ENCODE measurements around the gene SGK1. TPM values are rescaled to one million over a fixed set of nuclear protein-coding genes. Genes with fewer than 3 reads are reported as not detected.
A peak's percentile ranks its signal among the peaks of the same experiment; 100 is the strongest.

SGK1 gene
- polyA plus RNA-seq, 1 donor (not counting 4 experiments of a cell fraction or from before 2014, with no cell fraction given) = 156 TPM

DNA sequence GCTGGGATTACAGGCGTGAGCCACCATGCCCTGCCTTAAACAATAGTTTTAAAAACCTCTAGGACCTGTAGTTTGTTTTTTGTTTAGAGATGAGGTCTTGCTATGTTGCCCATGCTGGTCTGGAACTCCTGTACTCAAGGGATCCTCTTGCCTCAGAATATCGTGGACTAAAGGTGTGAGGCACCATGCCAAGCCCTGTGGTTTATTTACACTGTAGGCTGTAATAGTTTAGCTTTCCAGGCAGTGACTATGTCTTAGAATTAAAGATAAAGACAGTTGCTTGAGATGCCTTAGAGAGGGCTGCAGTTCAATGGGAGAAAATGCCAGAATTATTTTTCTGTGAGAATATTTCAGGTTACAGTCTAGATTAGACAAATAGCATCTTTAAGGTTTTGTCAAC is 72.9 kb downstream of the SGK1 start:
- Histone ChIP-seq H3K4me1 (ENCODE audit: control insufficient read depth, extremely low read depth, insufficient read depth, low read length) (peaks cover 41% of the 10 kb centered on the region), H3K79me2 (ENCODE audit: control insufficient read depth, insufficient read depth, low read length) (no peaks in the 10 kb centered on the region), H3K27ac (ENCODE audit: control insufficient read depth, insufficient read depth, low read length) (peak overlapping the region; percentile 54), H2AFZ (ENCODE audit: control insufficient read depth, low read length) (no peak overlapping the region), H3K27me3 (ENCODE audit: control insufficient read depth, extremely low read depth, insufficient read depth, low read length) (no peaks in the 10 kb centered on the region), H3K9me1 (ENCODE audit: control insufficient read depth, extremely low read depth, insufficient read depth, low read length) (no peaks in the 10 kb centered on the region), H3K9me3 (ENCODE audit: control insufficient read depth, low read depth, low read length) (no peaks in the 10 kb centered on the region), H4K20me1 (ENCODE audit: control insufficient read depth, extremely low read depth, insufficient read depth, low read length) (no peaks in the 10 kb centered on the region), H3K36me3 (ENCODE audit: control insufficient read depth in 2 of 2, extremely low read depth in 1 of 2, insufficient read depth in 2 of 2, low read length in 2 of 2) (no peaks in the 10 kb centered on the region), H3K9ac (ENCODE audit: control insufficient read depth, extremely low read depth, insufficient read depth, low read length) (peak overlapping the region; percentile 20), H3K4me3 (ENCODE audit: control insufficient read depth in 2 of 3, extremely low read depth in 1 of 3, insufficient read depth in 2 of 3, low read depth in 1 of 3, low read length in 3 of 3) (no peak overlapping the region), H3K4me2 (ENCODE audit: control insufficient read depth, extremely low read depth, insufficient read depth, low read depth, low read length) (no peak overlapping the region)
- dilution Hi-C loops (cut with MboI; ENCODE audit: extremely low pct_ligation_motif_present, low sequenced_read_pairs) = no loop called here
- DNase-seq (ENCODE audit: low read depth, low spot score) (no peak), FAIRE-seq (peak; percentile 55)
- TF ChIP-seq, protein P1, sequence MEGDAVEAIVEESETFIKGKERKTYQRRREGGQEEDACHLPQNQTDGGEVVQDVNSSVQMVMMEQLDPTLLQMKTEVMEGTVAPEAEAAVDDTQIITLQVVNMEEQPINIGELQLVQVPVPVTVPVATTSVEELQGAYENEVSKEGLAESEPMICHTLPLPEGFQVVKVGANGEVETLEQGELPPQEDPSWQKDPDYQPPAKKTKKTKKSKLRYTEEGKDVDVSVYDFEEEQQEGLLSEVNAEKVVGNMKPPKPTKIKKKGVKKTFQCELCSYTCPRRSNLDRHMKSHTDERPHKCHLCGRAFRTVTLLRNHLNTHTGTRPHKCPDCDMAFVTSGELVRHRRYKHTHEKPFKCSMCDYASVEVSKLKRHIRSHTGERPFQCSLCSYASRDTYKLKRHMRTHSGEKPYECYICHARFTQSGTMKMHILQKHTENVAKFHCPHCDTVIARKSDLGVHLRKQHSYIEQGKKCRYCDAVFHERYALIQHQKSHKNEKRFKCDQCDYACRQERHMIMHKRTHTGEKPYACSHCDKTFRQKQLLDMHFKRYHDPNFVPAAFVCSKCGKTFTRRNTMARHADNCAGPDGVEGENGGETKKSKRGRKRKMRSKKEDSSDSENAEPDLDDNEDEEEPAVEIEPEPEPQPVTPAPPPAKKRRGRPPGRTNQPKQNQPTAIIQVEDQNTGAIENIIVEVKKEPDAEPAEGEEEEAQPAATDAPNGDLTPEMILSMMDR (optimal IDR thresholded peaks at IDR 0.05 in 1 of 3, IDR thresholded peaks at IDR 0.05 in 1 of 3, conservative IDR thresholded peaks at IDR 0.05 in 1 of 3; ENCODE audit: extremely low read depth in 1 of 3, insufficient read depth in 2 of 3, low read length in 3 of 3) = no peak
- no peak for TF ChIP-seq EZH2 (IDR thresholded peaks at IDR 0.05; ENCODE audit: low read length)

DNA sequence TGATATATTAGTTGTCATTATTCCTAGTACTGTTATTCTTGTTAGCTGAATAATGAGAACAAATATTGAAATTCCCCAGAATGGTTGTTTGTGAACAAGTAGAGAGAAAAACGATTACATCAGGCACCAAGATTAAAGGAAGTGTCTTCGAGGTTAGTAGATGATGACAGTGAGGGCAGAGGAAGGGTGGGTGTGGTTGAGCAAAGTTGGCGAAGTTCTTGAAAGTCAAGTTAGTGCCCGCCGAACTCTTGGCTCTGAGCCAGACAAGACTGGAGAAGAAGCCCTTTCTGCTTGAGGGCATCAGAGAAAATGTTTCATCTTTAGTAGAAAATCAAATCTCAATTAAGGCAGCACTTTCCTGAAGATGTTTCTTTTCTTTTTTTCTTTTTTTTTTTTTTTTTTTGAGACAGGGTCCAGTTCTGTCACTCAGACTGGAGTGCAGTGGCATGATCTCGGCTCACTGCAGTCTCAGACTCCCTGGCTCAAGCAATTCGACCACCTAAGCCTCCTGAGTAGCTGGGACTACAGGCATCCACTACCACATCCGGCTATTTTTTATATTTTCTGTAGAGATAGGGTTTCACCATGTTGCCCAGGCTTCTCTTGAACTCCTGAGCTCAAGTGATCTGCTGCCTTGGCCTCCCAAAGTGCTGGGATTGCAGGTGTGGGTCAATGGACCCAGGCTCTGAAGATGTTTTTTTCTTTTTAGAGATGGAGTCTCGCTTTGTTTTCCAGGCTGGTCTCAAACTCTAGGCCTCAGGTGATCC is 77.1 kb downstream of the SGK1 start:
- DNase-seq (ENCODE audit: low read depth, low spot score) (peak; percentile 80), FAIRE-seq (peak; percentile 84)
- TF ChIP-seq, protein P1 (optimal IDR thresholded peaks at IDR 0.05 in 1 of 3, IDR thresholded peaks at IDR 0.05 in 1 of 3, conservative IDR thresholded peaks at IDR 0.05 in 1 of 3; ENCODE audit: extremely low read depth in 1 of 3, insufficient read depth in 2 of 3, low read length in 3 of 3) = no peak
- TF ChIP-seq EZH2 (IDR thresholded peaks at IDR 0.05; ENCODE audit: low read length) = no peak
- Histone ChIP-seq H3K9ac (ENCODE audit: control insufficient read depth, extremely low read depth, insufficient read depth, low read length) (no peak overlapping the region), H3K27me3 (ENCODE audit: control insufficient read depth, extremely low read depth, insufficient read depth, low read length) (no peaks in the 10 kb centered on the region), H3K27ac (ENCODE audit: control insufficient read depth, insufficient read depth, low read length) (peak overlapping the region; percentile 47), H2AFZ (ENCODE audit: control insufficient read depth, low read length) (peak overlapping the region; percentile 41), H3K79me2 (ENCODE audit: control insufficient read depth, insufficient read depth, low read length) (no peaks in the 10 kb centered on the region), H3K4me1 (ENCODE audit: control insufficient read depth, extremely low read depth, insufficient read depth, low read length) (peaks cover 29% of the 10 kb centered on the region), H3K9me3 (ENCODE audit: control insufficient read depth, low read depth, low read length) (no peaks in the 10 kb centered on the region), H3K4me2 (ENCODE audit: control insufficient read depth, extremely low read depth, insufficient read depth, low read depth, low read length) (peak overlapping the region; percentile 59), H3K36me3 (ENCODE audit: control insufficient read depth in 2 of 2, extremely low read depth in 1 of 2, insufficient read depth in 2 of 2, low read length in 2 of 2) (no peaks in the 10 kb centered on the region), H3K9me1 (ENCODE audit: control insufficient read depth, extremely low read depth, insufficient read depth, low read length) (no peaks in the 10 kb centered on the region), H4K20me1 (ENCODE audit: control insufficient read depth, extremely low read depth, insufficient read depth, low read length) (no peaks in the 10 kb centered on the region), H3K4me3 (ENCODE audit: control insufficient read depth in 2 of 3, extremely low read depth in 1 of 3, insufficient read depth in 2 of 3, low read depth in 1 of 3, low read length in 3 of 3) (no peak overlapping the region)
- dilution Hi-C loops (cut with MboI; ENCODE audit: extremely low pct_ligation_motif_present, low sequenced_read_pairs) = no loop called here

Measured in keratinocyte (primary cell).